H1 (cell line): ENCODE measurements around the gene TBC1D20. TPM values are rescaled to one million over a fixed set of nuclear protein-coding genes. Genes with fewer than 3 reads are reported as not detected.

Source experiments
- CREB1 ChIP-seq: IDR thresholded peaks from 2 replicates; pipeline ENCODE4 v1.6.1; 2012; ENCODE audit warnings: inconsistent platforms
- FOSL1 ChIP-seq: IDR thresholded peaks from 2 replicates; pipeline ENCODE4 v1.6.1; 2011; ENCODE audit warnings: mild to moderate bottlenecking, low read depth, low read length, moderate library complexity; ENCODE audit not compliant: insufficient read depth
- GABPA ChIP-seq: IDR thresholded peaks from 2 replicates; pipeline ENCODE4 v1.6.1; 2011; ENCODE audit warnings: mild to moderate bottlenecking, low read length, moderate library complexity, borderline replicate concordance; ENCODE audit not compliant: insufficient read depth
- KDM1A ChIP-seq: fragments of 200-600, 300-600 bp; sonication (generic); IDR thresholded peaks from 2 replicates; pipeline ENCODE4 v1.7.1; 2016; ENCODE audit warnings: mild to moderate bottlenecking, low read length, borderline replicate concordance
- MAFK ChIP-seq: IDR thresholded peaks from 2 replicates; pipeline ENCODE4 v1.6.1; 2012; ENCODE audit warnings: low read depth, mild to moderate bottlenecking, improper control_type of control experiment, low read length
- NANOG ChIP-seq: IDR thresholded peaks from 2 replicates; pipeline ENCODE4 v1.6.1; 2011; ENCODE audit warnings: low read length, low read depth, mild to moderate bottlenecking, inconsistent platforms; ENCODE audit not compliant: insufficient read depth, poor library complexity, severe bottlenecking
- SIRT6 ChIP-seq: IDR thresholded peaks from one replicate; pipeline ENCODE4 v1.7.1; 2012; ENCODE audit warnings: low read length, inconsistent platforms
- TAF1 ChIP-seq: IDR thresholded peaks from 2 replicates; pipeline ENCODE4 v1.6.1; 2011; ENCODE audit warnings: mild to moderate bottlenecking, low read depth, low read length
- YY1 ChIP-seq: IDR thresholded peaks from 2 replicates; pipeline ENCODE4 v1.6.1; 2011; ENCODE audit warnings: low read depth, mild to moderate bottlenecking, low read length
- polyA plus RNA-seq, 7 experiments: library from polyadenylated mRNA; depleted of rRNA in 3 of 7; stranded (reverse) in 5 of 7; unstranded in 2 of 7; fragments of >200 nt in 5 of 7; fragments of 200-250 nt in 2 of 7; gene quantifications; 1 replicate in 5 of 7; 2 replicates in 1 of 7; 4 replicates in 1 of 7; pipeline versions ENCODE4 v1.2.1 to v1.2.3, GENCODE V29; 2011 to 2013; ENCODE audit warnings: missing spikeins in 2 of 7, mixed read lengths in 2 of 7
- total RNA-seq: library from RNA; stranded (reverse); fragmentation: NEBNext Ultra II Directional; extraction: Animal tissue kit (Norgen Biotek cat#: 25700); gene quantifications from 2 replicates; pipeline ENCODE4 v1.2.1, GENCODE V29; 2021
- TF ChIP-seq, protein P1 (sequence below): fragments of 300-600 bp; sonication (generic); IDR thresholded peaks from 2 replicates; pipeline ENCODE4 v1.7.1; 2012; ENCODE audit warnings: low read length, moderate library complexity, mild to moderate bottlenecking, inconsistent platforms; ENCODE audit not compliant: insufficient replicate concordance

Gene TBC1D20
- total and polyA plus RNA-seq, 2 of the 8 experiments (the other 6 are each of a cell fraction or from before 2014, with no cell fraction given), result 14.5 to 17.1 TPM

DNA sequence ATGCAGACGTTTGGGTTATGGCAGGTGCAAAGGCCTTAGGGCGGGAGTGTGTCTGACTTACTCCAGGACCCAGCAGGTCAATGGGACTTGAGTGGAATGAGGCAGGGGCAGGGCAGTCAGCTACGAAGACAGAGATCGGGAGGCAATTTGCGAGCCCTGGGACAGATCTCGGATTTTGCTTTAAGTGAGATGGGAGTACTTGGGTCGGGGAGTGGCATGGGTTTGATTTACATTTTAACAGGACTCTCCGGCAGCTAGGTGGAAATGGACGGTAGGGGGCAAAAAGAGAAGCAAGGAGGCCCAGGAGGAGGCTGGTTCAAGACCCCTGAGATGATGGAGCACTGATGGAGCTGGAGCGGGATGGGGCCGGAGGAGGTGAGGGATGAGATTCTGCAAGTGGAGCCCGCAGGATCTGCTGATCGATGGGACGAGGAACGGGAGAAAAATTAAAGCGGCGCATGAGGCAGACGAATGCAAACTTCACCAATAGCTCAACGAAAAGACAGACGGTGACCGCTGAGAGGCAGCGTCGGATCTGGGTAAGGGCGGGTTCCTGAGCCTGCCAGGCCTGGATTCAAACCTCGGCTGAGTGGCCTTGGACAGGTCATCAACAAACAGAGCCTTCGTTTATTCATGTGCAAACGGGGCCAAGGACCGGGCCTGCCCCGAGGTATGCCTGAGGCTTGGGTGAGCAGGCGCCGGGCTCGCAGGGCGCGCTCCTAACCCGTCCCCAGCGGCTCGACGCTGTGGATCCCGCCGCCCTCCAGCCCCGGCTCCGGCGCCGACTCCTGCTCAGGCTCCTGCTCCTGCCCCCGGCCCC, 55.0 kb downstream of the TBC1D20 start (continued):
- TF ChIP-seq, protein P1, sequence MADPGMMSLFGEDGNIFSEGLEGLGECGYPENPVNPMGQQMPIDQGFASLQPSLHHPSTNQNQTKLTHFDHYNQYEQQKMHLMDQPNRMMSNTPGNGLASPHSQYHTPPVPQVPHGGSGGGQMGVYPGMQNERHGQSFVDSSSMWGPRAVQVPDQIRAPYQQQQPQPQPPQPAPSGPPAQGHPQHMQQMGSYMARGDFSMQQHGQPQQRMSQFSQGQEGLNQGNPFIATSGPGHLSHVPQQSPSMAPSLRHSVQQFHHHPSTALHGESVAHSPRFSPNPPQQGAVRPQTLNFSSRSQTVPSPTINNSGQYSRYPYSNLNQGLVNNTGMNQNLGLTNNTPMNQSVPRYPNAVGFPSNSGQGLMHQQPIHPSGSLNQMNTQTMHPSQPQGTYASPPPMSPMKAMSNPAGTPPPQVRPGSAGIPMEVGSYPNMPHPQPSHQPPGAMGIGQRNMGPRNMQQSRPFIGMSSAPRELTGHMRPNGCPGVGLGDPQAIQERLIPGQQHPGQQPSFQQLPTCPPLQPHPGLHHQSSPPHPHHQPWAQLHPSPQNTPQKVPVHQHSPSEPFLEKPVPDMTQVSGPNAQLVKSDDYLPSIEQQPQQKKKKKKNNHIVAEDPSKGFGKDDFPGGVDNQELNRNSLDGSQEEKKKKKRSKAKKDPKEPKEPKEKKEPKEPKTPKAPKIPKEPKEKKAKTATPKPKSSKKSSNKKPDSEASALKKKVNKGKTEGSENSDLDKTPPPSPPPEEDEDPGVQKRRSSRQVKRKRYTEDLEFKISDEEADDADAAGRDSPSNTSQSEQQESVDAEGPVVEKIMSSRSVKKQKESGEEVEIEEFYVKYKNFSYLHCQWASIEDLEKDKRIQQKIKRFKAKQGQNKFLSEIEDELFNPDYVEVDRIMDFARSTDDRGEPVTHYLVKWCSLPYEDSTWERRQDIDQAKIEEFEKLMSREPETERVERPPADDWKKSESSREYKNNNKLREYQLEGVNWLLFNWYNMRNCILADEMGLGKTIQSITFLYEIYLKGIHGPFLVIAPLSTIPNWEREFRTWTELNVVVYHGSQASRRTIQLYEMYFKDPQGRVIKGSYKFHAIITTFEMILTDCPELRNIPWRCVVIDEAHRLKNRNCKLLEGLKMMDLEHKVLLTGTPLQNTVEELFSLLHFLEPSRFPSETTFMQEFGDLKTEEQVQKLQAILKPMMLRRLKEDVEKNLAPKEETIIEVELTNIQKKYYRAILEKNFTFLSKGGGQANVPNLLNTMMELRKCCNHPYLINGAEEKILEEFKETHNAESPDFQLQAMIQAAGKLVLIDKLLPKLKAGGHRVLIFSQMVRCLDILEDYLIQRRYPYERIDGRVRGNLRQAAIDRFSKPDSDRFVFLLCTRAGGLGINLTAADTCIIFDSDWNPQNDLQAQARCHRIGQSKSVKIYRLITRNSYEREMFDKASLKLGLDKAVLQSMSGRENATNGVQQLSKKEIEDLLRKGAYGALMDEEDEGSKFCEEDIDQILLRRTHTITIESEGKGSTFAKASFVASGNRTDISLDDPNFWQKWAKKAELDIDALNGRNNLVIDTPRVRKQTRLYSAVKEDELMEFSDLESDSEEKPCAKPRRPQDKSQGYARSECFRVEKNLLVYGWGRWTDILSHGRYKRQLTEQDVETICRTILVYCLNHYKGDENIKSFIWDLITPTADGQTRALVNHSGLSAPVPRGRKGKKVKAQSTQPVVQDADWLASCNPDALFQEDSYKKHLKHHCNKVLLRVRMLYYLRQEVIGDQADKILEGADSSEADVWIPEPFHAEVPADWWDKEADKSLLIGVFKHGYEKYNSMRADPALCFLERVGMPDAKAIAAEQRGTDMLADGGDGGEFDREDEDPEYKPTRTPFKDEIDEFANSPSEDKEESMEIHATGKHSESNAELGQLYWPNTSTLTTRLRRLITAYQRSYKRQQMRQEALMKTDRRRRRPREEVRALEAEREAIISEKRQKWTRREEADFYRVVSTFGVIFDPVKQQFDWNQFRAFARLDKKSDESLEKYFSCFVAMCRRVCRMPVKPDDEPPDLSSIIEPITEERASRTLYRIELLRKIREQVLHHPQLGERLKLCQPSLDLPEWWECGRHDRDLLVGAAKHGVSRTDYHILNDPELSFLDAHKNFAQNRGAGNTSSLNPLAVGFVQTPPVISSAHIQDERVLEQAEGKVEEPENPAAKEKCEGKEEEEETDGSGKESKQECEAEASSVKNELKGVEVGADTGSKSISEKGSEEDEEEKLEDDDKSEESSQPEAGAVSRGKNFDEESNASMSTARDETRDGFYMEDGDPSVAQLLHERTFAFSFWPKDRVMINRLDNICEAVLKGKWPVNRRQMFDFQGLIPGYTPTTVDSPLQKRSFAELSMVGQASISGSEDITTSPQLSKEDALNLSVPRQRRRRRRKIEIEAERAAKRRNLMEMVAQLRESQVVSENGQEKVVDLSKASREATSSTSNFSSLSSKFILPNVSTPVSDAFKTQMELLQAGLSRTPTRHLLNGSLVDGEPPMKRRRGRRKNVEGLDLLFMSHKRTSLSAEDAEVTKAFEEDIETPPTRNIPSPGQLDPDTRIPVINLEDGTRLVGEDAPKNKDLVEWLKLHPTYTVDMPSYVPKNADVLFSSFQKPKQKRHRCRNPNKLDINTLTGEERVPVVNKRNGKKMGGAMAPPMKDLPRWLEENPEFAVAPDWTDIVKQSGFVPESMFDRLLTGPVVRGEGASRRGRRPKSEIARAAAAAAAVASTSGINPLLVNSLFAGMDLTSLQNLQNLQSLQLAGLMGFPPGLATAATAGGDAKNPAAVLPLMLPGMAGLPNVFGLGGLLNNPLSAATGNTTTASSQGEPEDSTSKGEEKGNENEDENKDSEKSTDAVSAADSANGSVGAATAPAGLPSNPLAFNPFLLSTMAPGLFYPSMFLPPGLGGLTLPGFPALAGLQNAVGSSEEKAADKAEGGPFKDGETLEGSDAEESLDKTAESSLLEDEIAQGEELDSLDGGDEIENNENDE, result no peak
- TF ChIP-seq MAFK (no peak), GABPA (no peak), KDM1A (peak; percentile 59; the same call in 1 of the 2 replicates), FOSL1 (no peak), NANOG (no peak), YY1 (peak; percentile 27; the same call in 1 of the 2 replicates), TAF1 (no peak; the same call in none of the 2 replicates), CREB1 (peak; percentile 59), SIRT6 (no peak)
